Measurements from ENCODE around the gene PKNOX2.

Gene PKNOX2

DNA sequence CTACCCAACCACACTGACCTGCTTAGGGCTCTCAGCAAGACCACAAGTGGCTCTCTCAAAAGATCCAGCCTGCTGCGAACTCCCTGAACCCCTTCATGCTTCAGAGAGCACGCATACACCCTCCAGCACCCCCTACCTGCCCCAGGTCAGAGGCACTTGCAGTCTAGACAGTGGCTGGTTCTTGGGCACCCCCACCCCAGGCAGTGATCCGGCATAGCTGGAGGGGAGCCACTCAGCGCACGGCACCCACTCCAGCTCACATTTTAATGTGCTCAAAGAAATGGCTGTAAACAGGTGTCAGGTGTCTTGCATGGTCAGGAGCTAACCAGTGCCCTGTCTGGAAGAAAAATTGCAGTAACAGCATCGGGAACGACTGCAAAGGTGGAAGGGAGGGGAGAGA lies 140.8 kb downstream of the PKNOX2 start:
- TF ChIP-seq, protein P1, sequence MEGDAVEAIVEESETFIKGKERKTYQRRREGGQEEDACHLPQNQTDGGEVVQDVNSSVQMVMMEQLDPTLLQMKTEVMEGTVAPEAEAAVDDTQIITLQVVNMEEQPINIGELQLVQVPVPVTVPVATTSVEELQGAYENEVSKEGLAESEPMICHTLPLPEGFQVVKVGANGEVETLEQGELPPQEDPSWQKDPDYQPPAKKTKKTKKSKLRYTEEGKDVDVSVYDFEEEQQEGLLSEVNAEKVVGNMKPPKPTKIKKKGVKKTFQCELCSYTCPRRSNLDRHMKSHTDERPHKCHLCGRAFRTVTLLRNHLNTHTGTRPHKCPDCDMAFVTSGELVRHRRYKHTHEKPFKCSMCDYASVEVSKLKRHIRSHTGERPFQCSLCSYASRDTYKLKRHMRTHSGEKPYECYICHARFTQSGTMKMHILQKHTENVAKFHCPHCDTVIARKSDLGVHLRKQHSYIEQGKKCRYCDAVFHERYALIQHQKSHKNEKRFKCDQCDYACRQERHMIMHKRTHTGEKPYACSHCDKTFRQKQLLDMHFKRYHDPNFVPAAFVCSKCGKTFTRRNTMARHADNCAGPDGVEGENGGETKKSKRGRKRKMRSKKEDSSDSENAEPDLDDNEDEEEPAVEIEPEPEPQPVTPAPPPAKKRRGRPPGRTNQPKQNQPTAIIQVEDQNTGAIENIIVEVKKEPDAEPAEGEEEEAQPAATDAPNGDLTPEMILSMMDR (IDR thresholded peaks at IDR 0.05; ENCODE audit: control insufficient read depth, insufficient read depth, low read depth, low read length, missing control alignments), result no peak
- DNase-seq (ENCODE audit: low read depth), result no peak
- no peak overlapping the region for H3K4me3 ChIP-seq (ENCODE audit: control insufficient read depth, low read depth, low read length)

DNA sequence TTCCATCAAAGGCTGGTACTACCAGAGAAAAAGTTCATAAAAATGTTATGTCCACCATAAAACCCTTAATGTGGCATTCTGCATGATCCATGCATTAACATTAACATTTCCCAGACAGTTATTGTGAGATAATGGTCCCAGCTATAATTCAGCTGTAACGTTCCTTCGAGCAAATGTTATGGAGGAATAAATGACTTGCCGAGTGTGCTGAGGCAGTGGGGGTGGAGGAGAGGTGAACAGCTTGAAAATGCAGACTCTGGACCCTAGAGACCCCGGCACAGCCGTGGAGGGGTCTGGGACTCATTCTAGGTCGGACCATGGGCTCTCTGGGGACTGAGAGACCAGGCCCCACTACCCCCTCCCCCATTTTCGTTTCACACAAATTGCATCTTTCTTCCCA lies 141.9 kb downstream of the PKNOX2 start:
- no peak for DNase-seq (ENCODE audit: low read depth)
- TF ChIP-seq, protein P1 (IDR thresholded peaks at IDR 0.05; ENCODE audit: control insufficient read depth, insufficient read depth, low read depth, low read length, missing control alignments), result no peak
- H3K4me3 ChIP-seq (ENCODE audit: control insufficient read depth, low read depth, low read length), result no peak overlapping the region

DNA sequence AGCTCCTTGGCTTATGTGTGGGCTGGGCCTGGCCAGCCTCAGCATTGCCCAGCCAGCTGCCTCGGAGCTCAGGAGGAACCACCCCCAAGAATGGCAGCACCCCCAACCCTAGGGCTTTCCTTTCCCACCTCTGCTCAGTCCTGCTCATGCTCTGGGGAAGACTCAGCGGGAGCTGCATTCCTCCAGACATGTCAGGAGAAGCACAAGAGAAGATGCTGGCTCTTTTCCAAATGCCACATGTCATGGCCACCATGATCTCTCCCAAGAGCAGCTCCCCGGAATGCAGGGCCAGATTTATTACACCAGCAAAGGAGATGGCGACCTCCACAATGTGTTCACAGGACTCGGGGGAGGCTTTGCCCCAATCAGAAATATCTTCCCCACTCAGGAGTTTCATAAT lies 143.7 kb downstream of the PKNOX2 start:
- TF ChIP-seq, protein P1 (IDR thresholded peaks at IDR 0.05; ENCODE audit: control insufficient read depth, insufficient read depth, low read depth, low read length, missing control alignments), result no peak
- no peak for DNase-seq (ENCODE audit: low read depth)
- H3K4me3 ChIP-seq (ENCODE audit: control insufficient read depth, low read depth, low read length), result no peak overlapping the region

DNA sequence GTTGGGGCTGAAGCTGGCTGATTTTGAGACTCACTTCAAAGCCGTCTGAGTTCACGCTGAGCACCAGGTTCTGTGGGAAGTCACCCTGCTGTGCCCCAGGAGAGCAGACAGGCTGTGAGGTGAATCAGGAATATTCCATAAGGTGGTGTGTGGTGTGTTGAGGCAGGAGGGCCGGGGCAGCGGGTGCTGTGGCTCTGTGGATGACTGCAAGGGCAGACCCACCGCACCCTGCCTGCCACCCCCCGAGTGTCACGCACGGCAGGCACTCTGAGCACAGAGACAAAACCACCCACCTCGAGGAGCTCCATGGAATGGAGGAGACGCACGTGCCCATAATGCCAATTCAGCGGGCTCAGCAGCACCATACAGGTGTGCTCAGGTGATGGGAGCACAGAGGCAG lies 147.8 kb downstream of the PKNOX2 start:
- TF ChIP-seq, protein P1 (IDR thresholded peaks at IDR 0.05; ENCODE audit: control insufficient read depth, insufficient read depth, low read depth, low read length, missing control alignments), result no peak
- no peak overlapping the region for H3K4me3 ChIP-seq (ENCODE audit: control insufficient read depth, low read depth, low read length)

DNA sequence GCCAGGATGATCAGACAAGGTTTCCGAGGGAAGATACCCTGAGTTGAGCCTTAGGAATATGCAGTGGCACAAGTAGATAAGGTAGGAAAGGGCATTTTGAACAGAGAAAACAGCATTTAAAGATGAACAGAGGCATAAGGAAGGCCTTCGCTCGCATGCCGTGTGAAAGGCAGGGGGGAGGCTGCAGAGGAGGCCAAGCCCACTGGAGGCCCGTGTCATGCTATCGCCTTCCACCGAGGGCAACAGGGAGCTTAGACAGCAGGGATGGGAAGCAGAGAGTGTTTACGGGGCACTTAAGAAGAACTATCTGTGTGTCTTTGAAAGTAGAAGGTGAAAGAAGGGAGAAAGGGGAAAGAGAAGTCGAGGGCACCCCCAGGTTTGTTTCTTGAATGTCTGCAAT lies 148.3 kb downstream of the PKNOX2 start:
- TF ChIP-seq, protein P1 (IDR thresholded peaks at IDR 0.05; ENCODE audit: control insufficient read depth, insufficient read depth, low read depth, low read length, missing control alignments), result no peak
- no peak for DNase-seq (ENCODE audit: low read depth)
- H3K4me3 ChIP-seq (ENCODE audit: control insufficient read depth, low read depth, low read length), result no peak overlapping the region

More for the DNA sequence above, 147.8 kb downstream of the PKNOX2 start:
- no peak for DNase-seq (ENCODE audit: low read depth)

DNA sequence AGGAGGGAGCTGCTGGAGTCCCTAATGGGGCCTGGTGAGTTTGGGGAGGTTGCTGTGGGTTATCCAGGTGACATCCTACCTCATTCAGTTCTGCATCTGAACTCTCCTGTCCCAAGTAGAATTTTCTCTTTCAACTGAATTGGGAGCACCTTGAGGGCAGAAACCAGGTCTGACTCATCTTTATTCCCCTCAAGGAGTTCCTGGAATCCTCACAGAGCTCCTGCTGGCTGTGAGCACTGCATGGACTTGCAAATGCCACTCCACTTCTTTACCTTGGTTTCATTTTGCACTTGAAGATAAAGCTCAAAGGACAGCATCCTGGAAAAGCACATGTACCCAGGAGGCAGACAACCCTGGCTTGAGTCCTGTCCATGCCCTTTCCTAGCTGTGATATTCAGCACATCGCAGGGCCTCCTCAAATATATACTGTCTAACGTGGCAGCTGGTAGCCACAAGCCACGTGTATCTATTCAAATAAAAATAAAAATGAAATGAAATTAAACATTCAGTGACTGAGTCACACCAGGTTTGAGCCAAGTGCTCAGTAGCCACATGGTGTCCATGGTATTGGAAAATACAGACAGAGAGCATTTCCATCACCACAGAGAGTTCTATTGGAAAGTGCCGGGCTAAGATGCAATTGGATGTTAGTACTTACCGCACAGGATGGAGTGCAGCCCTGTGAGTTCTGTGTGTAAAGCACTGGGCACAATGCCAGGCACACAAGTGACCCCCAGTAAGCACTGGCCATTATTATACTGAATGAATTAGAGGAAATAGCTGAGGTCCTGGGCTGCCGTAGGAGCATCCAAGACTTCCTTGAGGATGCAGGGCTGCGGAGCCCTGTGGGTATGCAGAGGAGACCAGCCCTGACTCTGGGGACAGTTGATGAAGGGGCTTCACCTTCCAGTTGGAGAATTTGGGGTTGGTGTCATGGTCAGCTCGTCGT lies 149.0 kb downstream of the PKNOX2 start:
- no peak for DNase-seq (ENCODE audit: low read depth)
- TF ChIP-seq, protein P1 (IDR thresholded peaks at IDR 0.05; ENCODE audit: control insufficient read depth, insufficient read depth, low read depth, low read length, missing control alignments), result no peak
- H3K4me3 ChIP-seq (ENCODE audit: control insufficient read depth, low read depth, low read length), result no peak overlapping the region
